NCI-H1105 treated with DMSO at 0.1 percent for 48 hours (cell line): ENCODE results near the gene TRIM24.
"Not testable (repeated sequence)": the region's sequence is repeated elsewhere in the genome, so short reads cannot be mapped to it uniquely, and the experiment has no call there.

Experiments used
- DNase-seq: peaks from one replicate; lab custom pipeline; 2025; lab: John Stamatoyannopoulos, UW

TRIM24 gene

DNA sequence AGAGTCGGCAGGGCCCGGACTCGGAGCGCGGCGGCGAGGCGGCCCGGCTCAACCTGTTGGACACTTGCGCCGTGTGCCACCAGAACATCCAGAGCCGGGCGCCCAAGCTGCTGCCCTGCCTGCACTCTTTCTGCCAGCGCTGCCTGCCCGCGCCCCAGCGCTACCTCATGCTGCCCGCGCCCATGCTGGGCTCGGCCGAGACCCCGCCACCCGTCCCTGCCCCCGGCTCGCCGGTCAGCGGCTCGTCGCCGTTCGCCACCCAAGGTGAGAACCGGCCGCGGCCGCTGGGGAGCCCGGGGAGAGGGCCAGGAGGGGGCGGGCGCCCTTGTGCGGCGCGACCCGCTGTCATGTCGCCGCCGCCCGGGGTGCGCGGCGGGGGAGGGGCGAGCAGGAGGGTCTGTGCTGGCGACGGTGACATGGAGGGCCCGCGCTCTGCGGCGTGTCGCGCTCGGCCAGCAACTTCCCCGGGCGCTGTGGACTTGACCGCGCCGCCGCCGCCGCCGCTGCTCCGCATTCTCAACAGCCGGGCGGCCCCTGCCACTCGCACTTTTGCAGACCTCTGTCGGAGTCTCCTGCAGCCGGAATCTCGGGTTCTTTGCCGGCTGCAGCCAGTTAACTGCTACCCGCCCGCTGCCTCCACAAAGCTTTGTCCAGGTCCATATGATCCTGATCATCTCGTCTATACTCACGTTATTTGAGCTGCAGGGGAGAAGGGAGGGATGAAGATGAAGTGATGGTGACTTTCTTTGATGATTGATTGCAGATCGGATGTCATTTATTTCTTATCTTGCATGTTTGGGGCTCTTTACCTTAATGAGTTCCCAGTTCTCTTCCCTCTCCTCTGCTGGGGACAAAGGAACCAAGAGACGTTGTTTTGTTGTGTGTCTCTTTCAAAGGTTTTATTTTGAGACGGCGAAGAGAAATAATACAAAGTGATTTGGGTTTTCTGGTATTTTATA, 869 bp downstream of the TRIM24 start:
- peak; percentile 80 for DNase-seq

- not testable (repeated sequence) for DNase-seq
Observed at GRCh38 chr7:138463291-138463618, 3.2 kb downstream of the TRIM24 start.

DNA sequence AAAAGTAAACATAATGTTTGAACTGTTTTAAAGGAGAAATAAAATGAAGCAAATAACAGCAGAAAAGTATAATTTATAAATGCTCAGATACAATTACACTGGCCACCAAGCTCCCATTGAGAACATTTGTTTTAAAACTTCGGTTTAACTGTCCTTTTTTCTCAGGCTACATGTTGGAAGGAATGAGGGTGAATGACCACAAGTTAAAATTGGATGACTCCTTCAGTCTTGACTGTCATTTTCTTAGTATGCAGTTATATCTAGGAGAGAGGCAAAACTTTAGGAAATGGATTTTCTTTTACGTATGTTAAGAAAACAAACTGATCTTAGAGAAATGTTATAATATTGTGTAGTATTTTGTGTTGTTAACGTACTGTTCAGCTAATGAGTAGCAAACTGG, 5.0 kb downstream of the TRIM24 start:
- no peak for DNase-seq

DNA sequence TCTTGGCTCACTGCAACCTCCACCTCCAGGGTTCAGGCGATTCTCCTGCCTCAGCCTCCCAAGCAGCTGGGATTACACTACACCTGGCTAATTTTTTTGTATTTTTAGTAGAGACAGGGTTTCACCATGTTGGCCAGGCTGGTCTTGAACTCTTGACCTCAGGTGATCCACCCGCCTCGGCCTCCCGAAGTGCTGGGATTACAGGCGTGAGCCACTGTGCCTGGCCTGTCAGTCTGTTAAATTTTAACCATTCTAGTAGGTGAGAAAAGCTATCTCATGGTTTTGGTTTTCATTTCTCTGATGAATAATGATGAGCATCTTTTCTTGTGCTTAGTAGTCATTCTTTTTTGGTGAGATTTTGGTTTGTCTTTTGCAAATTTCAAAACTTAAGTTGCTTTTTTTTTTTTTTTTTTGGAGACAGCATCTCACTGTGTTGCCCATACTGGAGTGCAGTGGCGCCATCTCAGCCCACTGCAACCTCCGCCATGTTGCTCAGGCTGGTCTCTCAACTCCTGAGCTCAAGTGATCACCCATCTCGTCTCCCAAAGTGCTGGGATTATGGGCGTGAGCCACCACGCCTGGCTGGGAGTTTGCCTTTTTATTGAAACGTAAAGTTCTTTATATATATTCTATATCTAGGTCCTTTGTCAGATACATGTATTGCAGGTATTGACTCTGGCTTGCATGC, 6.2 kb downstream of the TRIM24 start:
- not testable (repeated sequence) for DNase-seq

DNA sequence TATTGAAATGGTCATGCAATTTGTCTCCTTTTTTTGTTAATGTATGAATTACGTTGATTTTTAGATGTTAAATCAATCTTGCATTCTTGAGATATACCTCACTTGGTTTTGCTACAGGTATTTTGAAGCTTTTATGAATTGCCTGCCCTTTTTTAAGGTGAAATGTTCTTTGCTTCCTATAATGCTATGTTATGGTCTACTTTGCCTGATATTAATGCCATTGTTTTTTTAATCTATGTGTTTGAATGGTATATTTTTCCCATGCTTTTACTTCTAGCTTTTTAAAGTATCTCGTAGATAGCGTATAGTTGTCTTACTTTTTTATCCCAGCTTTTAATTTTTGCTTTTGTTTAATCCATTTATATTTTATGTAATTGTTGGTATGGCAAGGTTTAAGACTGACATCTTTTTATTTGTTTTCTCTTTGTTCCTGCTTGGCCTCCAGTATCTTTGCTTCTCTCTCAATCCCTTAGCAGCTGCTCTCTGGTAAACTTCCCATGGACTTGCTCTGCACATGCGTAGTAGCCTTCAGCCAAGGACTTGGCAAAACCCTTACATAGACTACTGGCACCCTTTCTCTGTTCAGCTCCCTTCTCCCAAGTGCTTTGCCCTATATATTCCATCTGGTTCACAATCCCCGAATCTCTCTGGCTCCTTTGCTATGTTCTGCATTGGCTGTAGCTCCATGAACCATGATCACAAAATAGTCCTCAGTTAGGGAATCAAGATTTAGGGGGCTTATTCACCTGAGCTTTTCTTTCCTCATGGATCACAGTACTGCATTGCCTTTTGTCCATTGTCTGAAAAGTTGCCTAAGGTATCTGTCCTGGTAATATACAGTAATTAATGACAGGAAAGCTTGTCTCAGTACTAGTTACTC, 8.4 kb downstream of the TRIM24 start:
- DNase-seq = no peak

DNA sequence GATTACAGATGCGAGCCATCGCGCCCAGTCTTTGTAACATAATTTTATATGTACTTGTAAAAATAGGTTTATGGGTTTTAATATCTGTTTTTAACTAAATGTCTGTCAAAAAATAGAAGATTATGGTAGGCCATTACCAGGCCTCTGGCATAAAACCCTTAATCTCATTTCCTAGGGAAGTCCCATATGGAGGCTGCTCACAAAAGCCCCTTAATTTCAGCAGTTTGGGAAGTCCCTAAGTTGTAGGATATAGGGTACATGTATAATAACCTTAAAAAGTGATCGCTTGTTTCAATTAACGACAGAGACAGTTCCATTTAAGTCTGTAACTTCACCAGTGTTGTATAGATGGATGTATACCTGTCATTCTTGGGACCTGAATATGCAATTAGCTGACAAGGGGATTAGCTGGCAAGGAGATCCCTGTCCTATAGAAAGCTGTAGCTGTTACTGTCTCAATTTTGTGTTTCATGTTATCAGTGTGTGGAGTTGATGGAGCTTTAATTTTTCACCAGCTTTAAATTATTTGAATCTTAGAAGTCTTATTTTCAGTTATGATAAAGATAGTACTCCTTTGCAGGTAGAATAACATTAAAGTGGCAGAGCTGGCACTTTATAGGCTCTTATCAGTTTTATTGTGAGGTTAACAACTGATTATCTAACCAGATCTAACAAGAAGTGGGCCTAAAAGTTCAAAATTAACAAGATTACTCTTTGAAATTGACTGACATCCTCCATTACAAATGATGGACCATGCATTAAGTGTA, 10.5 kb downstream of the TRIM24 start:
- DNase-seq = no peak

GRCh38 chr7:138472292-138473079, 12.4 kb downstream of the TRIM24 start:
- no peak for DNase-seq

- DNase-seq = no peak
Observed at GRCh38 chr7:138475377-138475776, 15.3 kb downstream of the TRIM24 start.

- DNase-seq = no peak
Observed at GRCh38 chr7:138477081-138477578, 17.1 kb downstream of the TRIM24 start.

- no peak for DNase-seq
Observed at GRCh38 chr7:138477581-138477980, 17.5 kb downstream of the TRIM24 start.

DNA sequence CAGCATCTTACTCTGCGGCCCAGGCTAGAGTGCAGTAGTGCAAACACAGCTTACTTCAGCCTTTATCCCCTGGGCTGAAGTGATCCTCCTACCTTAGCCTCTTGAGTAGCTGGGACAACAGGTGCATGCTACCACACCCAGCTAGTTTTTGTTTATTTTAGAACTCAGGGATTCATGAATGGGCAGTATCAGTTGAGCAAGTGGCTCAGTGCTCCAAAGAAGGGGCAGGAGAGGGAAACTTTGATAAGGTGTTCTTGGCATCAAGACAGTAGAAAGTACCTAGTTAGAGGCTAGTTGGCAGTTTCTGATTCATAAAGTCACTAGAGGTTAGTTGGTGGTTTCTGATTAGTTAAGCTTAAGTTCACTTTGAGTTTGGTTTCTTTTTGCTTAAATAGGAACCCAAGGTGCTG, 18.4 kb downstream of the TRIM24 start:
- no peak for DNase-seq

GRCh38 chr7:138480527-138480926, 20.5 kb downstream of the TRIM24 start:
- no peak for DNase-seq

GRCh38 chr7:138481447-138482380, 21.7 kb downstream of the TRIM24 start:
- DNase-seq = no peak

GRCh38 chr7:138483531-138483930, 23.5 kb downstream of the TRIM24 start:
- no peak for DNase-seq

- not testable (repeated sequence) for DNase-seq
Observed at GRCh38 chr7:138485508-138485907, 25.4 kb downstream of the TRIM24 start.

GRCh38 chr7:138489139-138489538, 29.1 kb downstream of the TRIM24 start:
- DNase-seq = not testable (repeated sequence)

- no peak for DNase-seq
Observed at GRCh38 chr7:138491612-138492386, 31.7 kb downstream of the TRIM24 start.

DNA sequence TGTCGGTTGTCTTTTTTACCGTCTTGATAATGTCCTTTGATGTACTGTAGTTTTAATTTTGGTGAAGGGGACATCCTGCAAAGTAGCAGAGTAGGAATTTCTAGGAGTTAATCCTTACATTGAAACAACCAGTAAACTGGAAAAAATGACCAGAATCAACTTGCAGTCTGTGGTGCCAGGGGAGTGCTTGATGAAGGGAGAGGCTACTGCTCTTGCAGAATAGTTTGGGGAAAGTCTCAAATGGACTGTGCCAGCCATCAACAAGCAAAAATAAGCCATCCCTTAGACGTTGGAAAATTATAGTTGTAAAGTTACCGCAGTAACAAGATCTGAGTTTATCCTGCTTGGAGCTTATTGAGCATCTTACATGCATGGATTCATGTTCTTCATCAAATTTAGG, 32.4 kb downstream of the TRIM24 start:
- DNase-seq = no peak

- no peak for DNase-seq
Observed at GRCh38 chr7:138493535-138493934, 33.5 kb downstream of the TRIM24 start.
